ENCODE measurements around the gene ADRA2C. TPM values are rescaled to one million over a fixed set of nuclear protein-coding genes. Genes with fewer than 3 reads are reported as not detected.

Gene ADRA2C
- total RNA-seq, 1 donor from 2014 or later: not detected

DNA sequence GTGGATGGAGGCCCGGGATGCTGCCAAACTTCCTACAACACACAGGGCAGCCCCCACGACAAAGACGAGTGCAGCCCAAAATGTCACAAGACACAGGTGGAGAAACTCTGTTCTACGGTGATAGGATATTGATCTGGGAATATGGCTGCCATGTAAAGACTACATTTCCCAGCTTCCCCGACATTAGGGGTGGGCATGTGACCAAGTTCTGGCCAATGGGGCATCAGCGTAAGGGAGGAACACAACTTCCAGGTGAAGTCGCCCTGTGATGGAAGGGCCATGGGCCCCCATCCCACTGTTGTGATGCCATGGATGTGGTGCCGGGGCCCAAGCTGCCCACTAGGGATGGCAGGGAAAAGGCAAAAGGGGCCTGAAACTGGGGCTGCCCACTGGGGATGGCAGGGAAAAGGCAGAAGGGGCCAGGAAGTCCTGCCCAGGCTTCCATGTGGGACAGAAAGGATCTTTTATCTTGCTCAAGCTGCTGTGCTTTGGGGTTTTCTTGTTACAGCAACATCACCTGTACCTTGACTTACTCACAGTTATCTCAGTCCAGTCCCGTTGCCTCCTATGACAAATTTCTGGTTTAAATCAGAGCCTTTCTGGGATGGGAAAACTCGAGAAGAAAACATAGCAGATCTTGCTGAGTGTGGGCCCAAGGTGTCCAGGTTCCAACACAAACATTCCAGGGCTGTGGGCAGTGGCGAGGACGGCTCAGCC lies 9.7 kb upstream of the ADRA2C start:
- intact Hi-C loops (cut with micrococcal nuclease): no loop called here

DNA sequence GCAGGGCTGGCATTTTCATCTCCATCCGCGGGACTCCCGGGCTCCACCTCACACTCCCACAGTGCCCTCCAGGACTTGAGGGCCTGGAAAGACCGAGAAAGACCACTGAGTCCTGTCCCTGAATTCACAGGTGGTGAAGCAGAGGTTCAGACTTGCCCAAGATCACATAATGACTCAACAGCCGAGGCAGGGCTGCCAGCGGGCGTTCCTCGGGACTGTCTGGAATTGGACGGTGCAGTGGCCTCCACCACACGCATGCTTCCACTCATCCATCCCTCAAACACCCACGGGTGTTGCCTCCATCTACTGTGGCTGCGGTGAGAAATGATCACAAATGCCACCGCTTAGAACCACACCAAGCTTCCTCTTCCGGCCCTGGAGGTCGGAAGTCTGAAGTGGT lies 6.9 kb upstream of the ADRA2C start:
- intact Hi-C loops (cut with micrococcal nuclease): no loop called here

DNA sequence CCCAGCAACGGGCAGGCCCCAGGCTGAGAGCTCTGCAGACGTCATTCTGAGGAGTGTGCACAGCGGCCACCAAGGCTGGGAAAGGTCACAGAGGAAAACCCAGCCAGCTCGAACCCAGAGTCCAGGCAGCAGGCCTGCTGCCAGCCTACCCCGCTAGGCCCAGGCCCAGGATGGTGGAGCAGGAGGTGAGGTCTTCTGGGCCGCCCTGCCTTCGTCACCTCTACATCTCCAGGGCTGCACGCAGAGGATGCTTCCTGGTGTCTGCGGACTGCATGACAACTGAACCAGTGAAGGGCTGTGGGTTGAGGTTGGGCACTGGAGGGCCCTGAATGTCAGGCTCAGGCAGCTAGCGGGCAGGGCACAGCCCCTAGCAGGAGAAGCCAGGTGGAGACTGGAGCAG lies 5.8 kb upstream of the ADRA2C start:
- intact Hi-C loops (cut with micrococcal nuclease): no loop called here

DNA sequence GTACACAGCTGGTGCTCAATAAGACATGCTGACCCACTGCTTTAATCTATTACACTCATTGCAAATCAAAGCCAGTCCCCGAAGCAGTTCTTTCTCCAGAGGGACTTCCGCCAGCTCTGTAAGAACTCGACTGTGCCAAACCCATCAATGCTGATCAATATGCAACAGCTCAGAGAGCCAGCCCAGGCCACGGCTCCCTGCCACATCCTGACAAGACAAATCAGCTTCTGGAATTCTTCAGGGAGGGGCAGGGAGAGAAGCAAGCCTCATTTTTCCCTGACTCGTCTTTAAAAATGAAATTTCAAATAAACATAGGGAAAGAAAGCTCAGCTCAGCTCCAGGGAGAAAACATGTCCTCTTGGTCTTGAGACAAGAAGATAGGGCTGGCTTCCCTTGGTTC lies 5.3 kb upstream of the ADRA2C start:
- intact Hi-C loops (cut with micrococcal nuclease): no loop called here

DNA sequence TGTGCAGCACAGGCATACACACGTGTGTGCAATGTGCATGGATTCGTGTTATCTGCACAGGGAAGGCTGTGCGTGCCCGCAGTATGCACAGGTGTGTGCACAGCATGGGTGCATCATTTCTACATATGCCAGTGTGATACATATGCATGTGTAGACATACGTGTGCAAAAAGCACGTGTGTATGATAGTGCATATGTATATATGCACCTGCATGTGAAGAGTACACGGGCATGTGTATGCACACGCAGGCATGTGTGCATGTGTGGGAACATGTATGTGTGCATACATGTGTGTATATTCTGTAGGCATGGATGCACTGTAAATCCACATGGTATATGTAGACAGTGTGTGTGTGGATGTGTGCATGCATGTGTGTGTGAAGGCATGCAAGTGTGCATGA lies 3.9 kb upstream of the ADRA2C start:
- intact Hi-C loops (cut with micrococcal nuclease): no loop called here

DNA sequence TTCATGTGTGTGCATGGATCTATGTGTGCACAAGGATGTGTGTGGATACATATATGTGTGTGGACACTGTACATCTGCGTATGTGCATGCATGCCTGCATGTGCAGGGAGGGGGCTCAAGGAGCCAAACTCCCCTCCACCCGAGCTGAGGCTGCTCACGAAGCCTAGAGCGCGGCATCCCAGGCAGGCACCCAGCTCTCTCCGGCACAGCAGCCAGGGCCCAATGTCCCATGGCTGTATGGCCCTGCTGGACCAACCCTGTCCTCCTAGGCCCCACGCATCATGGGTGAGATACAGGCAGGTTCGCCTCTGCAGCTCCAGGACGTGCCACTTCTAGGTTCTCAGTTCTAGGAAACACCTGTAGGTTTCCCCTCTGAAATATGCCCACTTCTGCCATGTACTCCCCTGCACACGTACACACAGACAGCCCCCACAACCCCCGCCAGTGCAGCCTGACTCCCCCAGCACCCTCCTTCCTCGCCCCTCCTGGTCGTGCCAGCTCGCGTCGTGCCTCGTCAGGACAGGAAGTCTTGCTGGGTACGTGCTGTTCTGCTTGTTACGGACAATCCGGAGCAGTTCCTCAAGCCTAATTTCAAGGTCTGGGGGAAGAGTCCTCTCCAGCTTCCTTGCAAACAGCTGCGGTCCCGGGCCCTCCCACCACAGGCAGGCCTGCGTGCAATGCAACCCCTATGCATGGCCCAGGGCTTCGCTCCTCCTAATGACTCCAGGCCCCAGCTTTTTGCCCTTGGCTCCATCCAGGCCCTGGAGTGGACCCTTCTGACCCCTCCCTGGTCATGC lies 3.2 kb upstream of the ADRA2C start:
- intact Hi-C loops (cut with micrococcal nuclease): no loop called here

DNA sequence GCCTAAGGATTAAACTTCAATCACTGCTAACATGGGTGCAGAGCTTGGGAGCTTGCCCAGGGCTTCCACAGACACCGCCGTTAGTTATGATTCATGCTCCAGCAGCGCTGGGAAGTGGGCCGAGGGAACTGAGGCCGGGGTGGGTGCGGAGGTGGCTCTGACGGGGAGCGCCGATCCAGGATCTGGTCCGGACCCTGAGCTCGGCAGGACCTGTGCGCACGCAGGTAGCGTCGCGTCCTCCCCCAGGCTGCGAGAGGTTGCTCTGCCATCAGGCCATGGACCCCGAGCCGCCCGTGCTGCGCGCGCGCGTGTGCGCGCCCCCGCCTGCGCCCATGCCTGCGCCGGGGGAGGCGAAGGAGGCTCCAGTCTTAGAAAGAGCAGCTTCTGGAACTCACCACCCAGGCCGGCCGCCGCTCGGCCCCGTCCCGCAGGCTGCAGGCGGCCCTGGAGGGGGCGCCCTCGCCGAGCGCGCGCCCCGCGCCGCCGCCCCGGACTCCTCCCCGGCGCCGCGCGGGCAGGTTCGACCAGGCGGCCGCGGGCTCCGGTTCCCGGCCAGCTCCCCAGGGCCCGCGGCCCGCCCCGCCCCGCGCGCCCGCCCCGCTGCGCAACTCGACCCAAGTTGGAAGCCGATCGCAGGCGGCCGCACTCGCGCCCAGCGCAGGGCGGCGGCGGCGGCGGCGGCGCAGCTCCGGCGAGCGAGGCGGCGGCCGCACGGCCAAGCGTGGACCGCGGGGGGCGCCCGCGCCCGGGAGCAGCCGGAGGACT lies 732 bp upstream of the ADRA2C start:
- intact Hi-C loops (cut with micrococcal nuclease): no loop called here

DNA sequence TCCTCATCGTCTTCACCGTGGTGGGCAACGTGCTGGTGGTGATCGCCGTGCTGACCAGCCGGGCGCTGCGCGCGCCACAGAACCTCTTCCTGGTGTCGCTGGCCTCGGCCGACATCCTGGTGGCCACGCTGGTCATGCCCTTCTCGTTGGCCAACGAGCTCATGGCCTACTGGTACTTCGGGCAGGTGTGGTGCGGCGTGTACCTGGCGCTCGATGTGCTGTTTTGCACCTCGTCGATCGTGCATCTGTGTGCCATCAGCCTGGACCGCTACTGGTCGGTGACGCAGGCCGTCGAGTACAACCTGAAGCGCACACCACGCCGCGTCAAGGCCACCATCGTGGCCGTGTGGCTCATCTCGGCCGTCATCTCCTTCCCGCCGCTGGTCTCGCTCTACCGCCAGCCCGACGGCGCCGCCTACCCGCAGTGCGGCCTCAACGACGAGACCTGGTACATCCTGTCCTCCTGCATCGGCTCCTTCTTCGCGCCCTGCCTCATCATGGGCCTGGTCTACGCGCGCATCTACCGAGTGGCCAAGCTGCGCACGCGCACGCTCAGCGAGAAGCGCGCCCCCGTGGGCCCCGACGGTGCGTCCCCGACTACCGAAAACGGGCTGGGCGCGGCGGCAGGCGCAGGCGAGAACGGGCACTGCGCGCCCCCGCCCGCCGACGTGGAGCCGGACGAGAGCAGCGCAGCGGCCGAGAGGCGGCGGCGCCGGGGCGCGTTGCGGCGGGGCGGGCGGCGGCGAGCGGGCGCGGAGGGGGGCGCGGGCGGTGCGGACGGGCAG lies 792 bp downstream of the ADRA2C start:
- intact Hi-C loops (cut with micrococcal nuclease): no loop called here

DNA sequence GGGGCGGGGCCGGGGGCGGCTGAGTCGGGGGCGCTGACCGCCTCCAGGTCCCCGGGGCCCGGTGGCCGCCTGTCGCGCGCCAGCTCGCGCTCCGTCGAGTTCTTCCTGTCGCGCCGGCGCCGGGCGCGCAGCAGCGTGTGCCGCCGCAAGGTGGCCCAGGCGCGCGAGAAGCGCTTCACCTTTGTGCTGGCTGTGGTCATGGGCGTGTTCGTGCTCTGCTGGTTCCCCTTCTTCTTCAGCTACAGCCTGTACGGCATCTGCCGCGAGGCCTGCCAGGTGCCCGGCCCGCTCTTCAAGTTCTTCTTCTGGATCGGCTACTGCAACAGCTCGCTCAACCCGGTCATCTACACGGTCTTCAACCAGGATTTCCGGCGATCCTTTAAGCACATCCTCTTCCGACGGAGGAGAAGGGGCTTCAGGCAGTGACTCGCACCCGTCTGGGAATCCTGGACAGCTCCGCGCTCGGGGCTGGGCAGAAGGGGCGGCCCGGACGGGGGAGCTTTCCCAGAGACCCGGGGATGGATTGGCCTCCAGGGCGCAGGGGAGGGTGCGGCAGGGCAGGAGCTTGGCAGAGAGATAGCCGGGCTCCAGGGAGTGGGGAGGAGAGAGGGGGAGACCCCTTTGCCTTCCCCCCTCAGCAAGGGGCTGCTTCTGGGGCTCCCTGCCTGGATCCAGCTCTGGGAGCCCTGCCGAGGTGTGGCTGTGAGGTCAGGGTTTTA lies 1.5 kb downstream of the ADRA2C start:
- intact Hi-C loops (cut with micrococcal nuclease): no loop called here

DNA sequence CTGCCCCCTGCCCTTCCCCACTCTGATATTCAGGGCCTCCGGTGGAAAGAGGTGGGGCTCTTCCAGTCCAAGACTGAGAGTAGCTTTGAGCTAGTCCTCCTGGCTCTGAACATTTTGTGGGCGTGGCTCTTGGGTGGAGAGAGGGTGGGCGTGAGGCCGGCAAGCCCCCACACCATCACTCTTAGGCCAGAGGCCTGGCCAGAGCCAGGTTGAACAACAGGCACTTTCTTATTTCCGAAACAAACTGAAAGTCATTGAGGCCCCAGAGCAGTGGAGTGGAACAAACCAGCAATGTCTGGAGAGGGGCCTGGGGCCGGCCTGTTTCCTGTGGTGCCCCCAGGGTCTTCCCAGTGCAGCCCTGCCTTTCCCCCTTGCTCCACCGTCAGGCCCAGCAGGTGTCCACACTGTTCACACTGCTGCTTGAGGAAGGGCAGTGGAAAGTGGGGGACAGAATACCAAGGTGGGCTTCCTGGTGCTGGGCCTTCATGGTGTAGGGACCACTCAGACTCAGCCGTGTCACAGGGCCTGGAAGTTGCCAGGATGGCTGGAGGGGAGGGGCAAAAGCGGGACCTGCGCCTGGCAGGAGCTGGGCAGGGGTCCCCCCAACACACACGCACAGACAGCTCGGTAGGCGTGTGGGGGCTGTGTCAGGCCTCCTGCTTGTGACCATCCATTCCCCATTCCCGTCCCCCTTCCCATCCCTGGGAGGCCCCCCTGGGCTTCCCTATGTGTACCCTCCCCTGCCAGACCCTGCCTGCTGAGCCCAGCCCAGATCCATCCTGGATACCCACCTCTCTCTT lies 2.9 kb downstream of the ADRA2C start:
- intact Hi-C loops (cut with micrococcal nuclease): no loop called here

DNA sequence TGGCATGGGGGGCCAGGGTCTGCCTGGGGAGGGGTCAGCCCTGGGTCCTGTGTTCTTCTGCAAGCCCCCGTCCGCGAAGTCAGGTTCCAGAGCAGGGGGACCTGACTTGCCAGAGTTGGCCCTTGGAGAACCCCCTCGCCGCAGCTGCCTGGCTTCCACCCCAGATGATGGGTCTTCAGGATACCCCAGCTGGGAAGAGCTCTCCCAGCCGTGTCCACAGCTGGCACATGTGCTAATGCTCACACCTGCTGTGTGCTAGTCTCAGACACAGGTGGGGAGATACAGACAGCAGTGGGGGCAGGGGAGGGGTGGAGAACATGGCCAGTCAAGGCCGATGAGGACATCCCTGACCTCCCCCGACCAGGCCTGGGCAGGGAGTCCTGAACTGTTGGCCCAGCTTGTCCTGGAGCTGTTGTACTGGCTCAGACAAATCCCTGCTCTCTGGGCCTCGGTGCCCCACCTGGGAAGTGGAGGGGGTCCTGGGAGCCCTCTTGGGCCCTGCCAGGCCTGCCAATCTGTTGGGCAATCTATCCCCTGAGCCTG lies 3.5 kb downstream of the ADRA2C start:
- intact Hi-C loops (cut with micrococcal nuclease): no loop called here

DNA sequence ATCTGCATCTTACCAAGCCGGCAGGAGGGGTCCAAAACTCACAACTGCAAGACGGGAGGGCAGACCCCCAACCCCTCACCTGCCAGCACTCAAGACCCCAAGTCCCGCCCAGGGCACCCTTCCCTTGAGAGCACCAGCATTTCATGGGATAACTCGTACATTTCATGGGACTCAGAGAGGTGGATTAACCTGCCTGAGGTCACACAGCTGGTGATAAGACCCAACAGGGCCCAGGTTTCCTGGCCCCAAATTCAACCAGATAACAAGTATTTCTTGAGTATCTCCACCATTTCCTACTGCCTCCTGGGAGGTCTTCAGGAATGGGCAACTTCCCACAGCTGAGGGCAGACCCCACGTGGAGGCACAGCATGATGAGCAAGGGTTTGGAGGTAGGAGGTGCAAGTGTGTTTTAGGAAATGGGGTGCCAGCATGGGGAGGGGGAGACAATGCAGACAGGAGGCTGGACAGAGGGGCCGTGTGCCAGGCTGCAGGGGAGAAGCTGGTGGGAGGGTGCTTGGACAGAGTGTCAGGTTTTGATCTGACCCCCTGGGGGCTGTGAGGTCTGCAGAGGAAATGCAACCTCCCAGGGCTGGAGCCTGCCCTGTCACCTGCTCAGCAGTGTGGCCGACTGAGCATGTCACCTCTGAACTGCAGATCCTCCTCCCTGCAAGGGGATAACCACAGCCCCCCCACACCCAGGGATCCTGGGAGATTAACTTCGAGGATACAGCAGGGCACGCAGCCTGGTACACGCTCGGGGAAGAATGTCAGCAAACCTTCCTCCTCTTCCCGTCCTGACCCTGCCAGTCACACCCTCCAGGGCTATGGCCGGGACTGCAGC lies 4.4 kb downstream of the ADRA2C start:
- intact Hi-C loops (cut with micrococcal nuclease): no loop called here

DNA sequence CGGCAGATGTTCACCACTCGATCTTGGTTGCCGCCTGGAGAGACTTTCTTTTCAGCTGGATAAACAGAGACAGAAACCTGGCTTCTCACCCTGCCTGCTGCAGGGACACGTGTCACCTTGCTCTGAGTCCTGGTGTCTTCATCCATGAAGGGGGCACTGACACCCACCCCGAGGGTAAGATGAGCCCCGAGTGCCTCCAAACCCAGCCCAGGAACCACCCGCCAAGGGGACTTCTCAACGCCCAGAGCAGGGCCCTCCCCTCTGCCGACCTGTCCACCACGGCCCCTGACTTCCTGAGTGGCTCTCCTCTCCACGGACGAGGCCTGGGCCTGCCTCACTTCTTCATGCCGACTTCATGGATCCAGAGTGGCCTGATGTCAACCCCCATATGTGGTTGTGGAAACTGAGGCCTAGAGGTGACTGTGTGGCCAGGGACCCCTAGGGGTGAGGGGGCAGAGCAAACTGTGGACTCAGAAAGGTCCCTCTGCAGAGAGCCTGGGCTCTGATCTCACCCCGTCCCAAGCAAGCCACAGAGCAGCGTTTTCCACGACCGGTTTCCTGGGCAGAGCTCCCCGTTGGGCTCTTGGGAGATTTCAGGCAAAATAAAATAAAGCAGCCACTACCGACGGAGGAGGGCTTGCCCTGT lies 5.1 kb downstream of the ADRA2C start:
- intact Hi-C loops (cut with micrococcal nuclease): no loop called here

DNA sequence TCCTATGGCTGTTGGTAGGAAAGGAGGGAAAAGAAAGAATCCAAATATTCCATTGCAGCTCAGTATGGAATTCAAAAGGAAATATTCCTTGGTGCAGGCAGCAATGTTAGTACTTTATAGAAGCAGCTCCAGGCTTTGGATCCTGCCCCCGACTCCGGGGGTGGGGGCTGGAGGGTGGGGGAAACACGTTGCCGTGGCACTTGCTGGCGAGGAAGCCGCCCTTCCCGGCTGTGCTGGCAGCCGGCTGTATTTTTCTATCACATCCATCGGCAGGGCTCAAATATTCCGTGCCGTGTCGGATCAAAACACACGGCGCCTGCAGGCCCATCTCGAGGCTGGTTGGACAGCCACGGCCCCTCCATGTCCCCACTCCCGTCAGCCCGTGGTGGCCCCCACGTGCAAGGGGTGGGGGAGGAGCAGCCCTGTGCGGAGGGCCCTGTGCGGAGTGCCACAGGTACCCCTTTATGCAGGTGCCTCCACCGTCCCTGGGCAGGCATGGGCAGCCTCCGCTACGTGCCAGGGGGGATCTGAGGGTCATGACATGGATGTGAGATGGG lies 5.8 kb downstream of the ADRA2C start:
- intact Hi-C loops (cut with micrococcal nuclease): no loop called here

DNA sequence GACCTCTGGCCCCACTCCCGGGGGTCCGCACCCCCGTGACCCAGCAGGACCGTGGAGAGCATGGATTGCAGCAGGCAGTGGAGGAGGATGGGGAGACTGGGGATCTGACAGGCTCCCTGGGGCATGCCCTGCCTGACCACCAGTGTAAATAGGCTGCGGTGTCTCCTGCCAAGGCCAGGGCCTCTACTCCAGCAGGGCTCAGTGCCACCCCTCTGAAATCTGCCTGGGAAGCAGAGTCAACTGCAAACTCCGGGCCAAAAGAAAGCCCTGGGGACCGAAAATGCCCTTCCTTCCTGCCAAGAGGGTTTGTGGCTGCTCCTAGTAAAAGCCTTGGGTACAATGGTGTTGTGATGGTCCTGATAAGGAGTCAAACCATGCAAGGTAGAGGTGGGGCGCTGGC lies 6.4 kb downstream of the ADRA2C start:
- intact Hi-C loops (cut with micrococcal nuclease): no loop called here

DNA sequence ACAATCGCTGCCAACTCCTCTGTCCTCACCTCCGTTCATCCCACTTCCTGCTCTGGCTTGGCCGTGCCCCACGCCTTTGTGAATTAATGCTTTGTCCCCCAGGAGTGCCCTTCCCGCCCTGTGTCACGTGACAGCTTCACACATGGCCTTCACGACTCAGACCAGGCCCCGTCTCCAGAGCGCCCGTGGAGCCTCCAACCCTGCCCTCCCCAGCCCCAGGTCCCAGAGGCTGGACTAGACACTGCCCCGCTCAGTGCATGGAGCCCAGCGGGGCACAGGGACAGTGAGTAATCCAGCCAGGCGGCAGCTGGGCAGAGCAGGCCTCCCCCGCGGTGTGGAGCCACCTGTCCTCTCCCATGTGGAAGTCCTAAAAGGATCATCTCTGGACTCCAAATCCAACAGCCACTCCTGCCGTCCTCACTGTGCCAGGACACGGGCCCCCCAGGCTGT lies 7.4 kb downstream of the ADRA2C start:
- intact Hi-C loops (cut with micrococcal nuclease): no loop called here

DNA sequence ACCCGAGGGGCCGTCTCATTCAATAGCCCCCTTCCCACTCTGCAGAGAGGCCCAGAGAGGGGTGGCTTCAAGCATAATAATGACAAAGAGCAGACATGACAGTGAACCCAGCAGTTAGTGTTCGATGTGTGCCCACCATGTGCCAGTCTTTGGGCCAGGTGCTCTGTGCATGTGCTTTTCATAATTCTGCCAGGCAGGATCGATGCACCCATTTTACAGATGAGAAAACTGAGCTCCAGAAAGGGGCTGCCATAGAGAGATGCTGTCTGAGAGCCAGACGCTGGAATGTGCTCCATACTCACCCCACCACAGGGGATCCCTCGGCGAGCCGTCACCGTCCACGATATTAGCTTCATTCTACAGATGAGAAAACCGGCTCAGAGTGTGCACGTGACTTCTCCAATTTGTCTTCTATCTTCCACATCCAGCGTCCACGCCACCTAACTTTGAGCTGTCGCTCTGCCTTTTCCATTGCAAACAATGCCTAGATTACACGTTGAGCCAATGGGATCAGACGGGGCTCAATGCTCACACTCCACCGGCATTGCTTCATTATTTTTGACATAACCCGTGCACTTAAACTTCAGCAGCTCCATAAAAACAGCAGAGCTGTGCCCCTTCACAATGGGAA lies 8.2 kb downstream of the ADRA2C start:
- intact Hi-C loops (cut with micrococcal nuclease): no loop called here
